K562 (cell line): ENCODE data around the gene ALOX12. TPM values are rescaled to one million over a fixed set of nuclear protein-coding genes. Genes with fewer than 3 reads are reported as not detected.
A peak's percentile ranks its signal among the peaks of the same experiment; 100 is the strongest.

Source experiments
- BRD9 ChIP-seq: fragments of 450-650 bp; IDR thresholded peaks from 2 replicates; pipeline ENCODE4 v1.6.1; 2018; ENCODE audit warnings: low read depth; ENCODE audit not compliant: partially characterized antibody
- CHD2 ChIP-seq: IDR thresholded peaks from 2 replicates; pipeline ENCODE4 v1.6.1; 2011; ENCODE audit warnings: low read depth, low read length
- EP400 ChIP-seq: fragments of 450-650 bp; IDR thresholded peaks from 2 replicates; pipeline ENCODE4 v1.6.1; 2017; ENCODE audit warnings: antibody characterized with exemption, mild to moderate bottlenecking, moderate library complexity
- GABPB1 ChIP-seq: sonication (generic); formaldehyde crosslinking; IDR thresholded peaks from 2 replicates; pipeline ENCODE4 v1.8.0; 2022; ENCODE audit warnings: mild to moderate bottlenecking, missing genetic modification reagents
- HNRNPLL ChIP-seq: fragments of 200-400 bp; formaldehyde crosslinking; IDR thresholded peaks from 2 replicates; pipeline ENCODE4 v1.6.1; 2017; ENCODE audit warnings: low read length, low read depth, mild to moderate bottlenecking; ENCODE audit not compliant: poor library complexity, severe bottlenecking
- KAT8 ChIP-seq: fragments of 450-650 bp; IDR thresholded peaks from 2 replicates; pipeline ENCODE4 v1.6.1; 2016; ENCODE audit warnings: low read depth, mild to moderate bottlenecking
- MYC ChIP-seq, 2 experiments: fragments of 250-450 bp in 1 of 2; sonication (Bioruptor Pico) in 1 of 2; IDR thresholded peaks; 2 replicates each; pipeline versions ENCODE4 v1.5.1 to v1.6.1; 2012 to 2021; ENCODE audit warnings: low read depth in 2 of 2, borderline replicate concordance in 1 of 2, improper control_type of control experiment in 1 of 2, low read length in 1 of 2, mild to moderate bottlenecking in 1 of 2, moderate library complexity in 1 of 2
- NBN ChIP-seq: fragments of 450-650 bp; IDR thresholded peaks from 2 replicates; pipeline ENCODE4 v1.6.1; 2016; ENCODE audit warnings: low read depth, mild to moderate bottlenecking
- SIN3A ChIP-seq, 2 experiments: fragments of 150-350 bp in 1 of 2; IDR thresholded peaks; 2 replicates each; pipeline ENCODE4 v1.6.1; 2011 to 2016; ENCODE audit warnings: borderline replicate concordance in 2 of 2, low read depth in 2 of 2, low read length in 2 of 2, mild to moderate bottlenecking in 2 of 2, moderate library complexity in 2 of 2; ENCODE audit not compliant: control insufficient read depth in 1 of 2
- SP2 ChIP-seq: IDR thresholded peaks from 2 replicates; pipeline ENCODE4 v1.6.1; 2011; ENCODE audit warnings: mild to moderate bottlenecking, low read depth, low read length, moderate library complexity; ENCODE audit not compliant: poor library complexity, severe bottlenecking; ENCODE audit errors: extremely low read depth
- XRCC3 ChIP-seq: fragments of 450-650 bp; IDR thresholded peaks from 2 replicates; pipeline ENCODE4 v1.6.1; 2017; ENCODE audit warnings: mild to moderate bottlenecking, moderate library complexity
- ZBTB7A ChIP-seq: IDR thresholded peaks from 2 replicates; pipeline ENCODE4 v1.6.1; 2011; ENCODE audit warnings: low read depth, mild to moderate bottlenecking, low read length, moderate library complexity, borderline replicate concordance; ENCODE audit not compliant: control insufficient read depth
- ZNF436 ChIP-seq: fragments of 250-450, 450-650 bp; sonication (Bioruptor Pico); formaldehyde crosslinking; IDR thresholded peaks from 2 replicates; pipeline ENCODE4 v1.7.0; 2020; ENCODE audit warnings: mild to moderate bottlenecking
- polyA plus RNA-seq, 8 experiments: library from polyadenylated mRNA; depleted of rRNA in 4 of 8; stranded (reverse) in 5 of 8; unstranded in 3 of 8; fragments of >200 nt; fragmentation: Nextera tagmentation in 2 of 8; fragmentation: Illumina TruSeq in 1 of 8; extraction: Ambion mirVana in 2 of 8; extraction: Trizol in 1 of 8; gene quantifications; 2 replicates each; pipeline versions ENCODE4 v1.2.1 to v1.2.3, GENCODE V29; 2011 to 2014; ENCODE audit warnings: inconsistent platforms in 1 of 8, missing spikeins in 1 of 8
- total RNA-seq, 7 experiments: library from RNA; depleted of rRNA in 6 of 7; stranded (reverse); fragments of >200 nt in 6 of 7; fragmentation: Illumina TruSeq in 2 of 7; extraction: Trizol in 2 of 7; gene quantifications; 2 replicates each; pipeline versions ENCODE4 v1.2.1 to v1.2.3, GENCODE V29; 2011 to 2021; ENCODE audit warnings: low replicate concordance in 1 of 7
- TF ChIP-seq, protein P1 (sequence below), 2 experiments: fragments of 150-350 bp in 1 of 2; IDR thresholded peaks; 2 replicates each; pipeline ENCODE4 v1.6.1; 2012 to 2016; ENCODE audit warnings: low read depth in 2 of 2, low read length in 2 of 2, mild to moderate bottlenecking in 1 of 2, moderate library complexity in 1 of 2
- TF ChIP-seq, protein P2 (sequence below): fragments of 250-450 bp; sonication (Bioruptor Pico); IDR thresholded peaks from 2 replicates; pipeline ENCODE4 v1.8.0; 2022; ENCODE audit warnings: inconsistent platforms
- TF ChIP-seq, protein P3 (sequence below): fragments of 200-800 bp; sonication (Bioruptor generic); IDR thresholded peaks from 2 replicates; pipeline ENCODE4 v1.6.1; 2017; ENCODE audit warnings: missing genetic modification characterization, missing compliant biosample characterization
- TF ChIP-seq, protein P4 (sequence below): sonication (generic); formaldehyde crosslinking; IDR thresholded peaks from 2 replicates; pipeline ENCODE4 v1.4.0; 2020; ENCODE audit warnings: mild to moderate bottlenecking, missing genetic modification reagents

Gene ALOX12
- total and polyA plus RNA-seq, 9 of the 15 experiments (the other 6 are each of a cell fraction or from before 2014, with no cell fraction given): 0.09 to 1.1 (median 0.47) TPM; not detected in 1

DNA sequence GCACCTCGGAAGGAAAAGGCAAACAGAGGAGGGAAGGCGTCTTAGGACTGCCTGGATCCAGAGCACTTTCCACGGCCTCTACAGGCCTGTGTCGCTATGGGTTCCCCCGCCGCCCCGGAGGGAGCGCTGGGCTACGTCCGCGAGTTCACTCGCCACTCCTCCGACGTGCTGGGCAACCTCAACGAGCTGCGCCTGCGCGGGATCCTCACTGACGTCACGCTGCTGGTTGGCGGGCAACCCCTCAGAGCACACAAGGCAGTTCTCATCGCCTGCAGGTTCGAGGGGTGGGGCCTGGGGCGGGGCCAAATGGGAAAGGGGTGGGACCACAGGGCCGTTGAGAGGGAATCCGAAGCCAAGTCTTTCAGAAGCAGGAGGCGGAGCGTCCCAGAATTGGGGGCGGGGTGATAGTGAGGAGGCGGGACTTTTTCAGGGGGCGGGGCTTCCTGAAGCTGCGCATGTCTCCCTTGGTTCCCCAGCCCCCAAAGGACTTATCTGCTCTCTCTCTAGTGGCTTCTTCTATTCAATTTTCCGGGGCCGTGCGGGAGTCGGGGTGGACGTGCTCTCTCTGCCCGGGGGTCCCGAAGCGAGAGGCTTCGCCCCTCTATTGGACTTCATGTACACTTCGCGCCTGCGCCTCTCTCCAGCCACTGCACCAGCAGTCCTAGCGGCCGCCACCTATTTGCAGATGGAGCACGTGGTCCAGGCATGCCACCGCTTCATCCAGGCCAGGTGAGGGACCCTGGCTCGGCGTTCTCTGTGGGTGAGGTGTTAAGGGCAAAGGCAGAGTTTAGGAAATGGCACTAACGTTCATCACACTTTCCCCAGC, 27.9 kb downstream of the ALOX12 start (continued):
- TF ChIP-seq, protein P1, sequence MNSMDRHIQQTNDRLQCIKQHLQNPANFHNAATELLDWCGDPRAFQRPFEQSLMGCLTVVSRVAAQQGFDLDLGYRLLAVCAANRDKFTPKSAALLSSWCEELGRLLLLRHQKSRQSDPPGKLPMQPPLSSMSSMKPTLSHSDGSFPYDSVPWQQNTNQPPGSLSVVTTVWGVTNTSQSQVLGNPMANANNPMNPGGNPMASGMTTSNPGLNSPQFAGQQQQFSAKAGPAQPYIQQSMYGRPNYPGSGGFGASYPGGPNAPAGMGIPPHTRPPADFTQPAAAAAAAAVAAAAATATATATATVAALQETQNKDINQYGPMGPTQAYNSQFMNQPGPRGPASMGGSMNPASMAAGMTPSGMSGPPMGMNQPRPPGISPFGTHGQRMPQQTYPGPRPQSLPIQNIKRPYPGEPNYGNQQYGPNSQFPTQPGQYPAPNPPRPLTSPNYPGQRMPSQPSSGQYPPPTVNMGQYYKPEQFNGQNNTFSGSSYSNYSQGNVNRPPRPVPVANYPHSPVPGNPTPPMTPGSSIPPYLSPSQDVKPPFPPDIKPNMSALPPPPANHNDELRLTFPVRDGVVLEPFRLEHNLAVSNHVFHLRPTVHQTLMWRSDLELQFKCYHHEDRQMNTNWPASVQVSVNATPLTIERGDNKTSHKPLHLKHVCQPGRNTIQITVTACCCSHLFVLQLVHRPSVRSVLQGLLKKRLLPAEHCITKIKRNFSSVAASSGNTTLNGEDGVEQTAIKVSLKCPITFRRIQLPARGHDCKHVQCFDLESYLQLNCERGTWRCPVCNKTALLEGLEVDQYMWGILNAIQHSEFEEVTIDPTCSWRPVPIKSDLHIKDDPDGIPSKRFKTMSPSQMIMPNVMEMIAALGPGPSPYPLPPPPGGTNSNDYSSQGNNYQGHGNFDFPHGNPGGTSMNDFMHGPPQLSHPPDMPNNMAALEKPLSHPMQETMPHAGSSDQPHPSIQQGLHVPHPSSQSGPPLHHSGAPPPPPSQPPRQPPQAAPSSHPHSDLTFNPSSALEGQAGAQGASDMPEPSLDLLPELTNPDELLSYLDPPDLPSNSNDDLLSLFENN (IDR thresholded peaks at IDR 0.05; ENCODE audit: low read depth in 2 of 2, low read length in 2 of 2): no peak
- TF ChIP-seq, protein P2, sequence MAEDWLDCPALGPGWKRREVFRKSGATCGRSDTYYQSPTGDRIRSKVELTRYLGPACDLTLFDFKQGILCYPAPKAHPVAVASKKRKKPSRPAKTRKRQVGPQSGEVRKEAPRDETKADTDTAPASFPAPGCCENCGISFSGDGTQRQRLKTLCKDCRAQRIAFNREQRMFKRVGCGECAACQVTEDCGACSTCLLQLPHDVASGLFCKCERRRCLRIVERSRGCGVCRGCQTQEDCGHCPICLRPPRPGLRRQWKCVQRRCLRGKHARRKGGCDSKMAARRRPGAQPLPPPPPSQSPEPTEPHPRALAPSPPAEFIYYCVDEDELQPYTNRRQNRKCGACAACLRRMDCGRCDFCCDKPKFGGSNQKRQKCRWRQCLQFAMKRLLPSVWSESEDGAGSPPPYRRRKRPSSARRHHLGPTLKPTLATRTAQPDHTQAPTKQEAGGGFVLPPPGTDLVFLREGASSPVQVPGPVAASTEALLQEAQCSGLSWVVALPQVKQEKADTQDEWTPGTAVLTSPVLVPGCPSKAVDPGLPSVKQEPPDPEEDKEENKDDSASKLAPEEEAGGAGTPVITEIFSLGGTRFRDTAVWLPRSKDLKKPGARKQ (CRISPR knock-in tag): no peak
- TF ChIP-seq EP400 (peak; percentile 78), ZNF436 (CRISPR knock-in tag) (no peak), MYC (IDR thresholded peaks at IDR 0.05; ENCODE audit: low read depth, low read length) (peak; percentile 78), MYC (CRISPR knock-in tag; IDR thresholded peaks at IDR 0.05; ENCODE audit: borderline replicate concordance, low read depth) (no peak), HNRNPLL (peak; percentile 63), ZBTB7A (no peak), BRD9 (no peak), XRCC3 (no peak), SP2 (no peak), CHD2 (no peak), KAT8 (no peak), GABPB1 (CRISPR knock-in tag) (no peak), SIN3A (IDR thresholded peaks at IDR 0.05; ENCODE audit: borderline replicate concordance in 2 of 2, control insufficient read depth in 1 of 2, low read depth in 2 of 2, low read length in 2 of 2) (peak in 1 of 2 experiments; percentile 35; a peak in 1 of 4 replicates), NBN (no peak)
- TF ChIP-seq, protein P3, sequence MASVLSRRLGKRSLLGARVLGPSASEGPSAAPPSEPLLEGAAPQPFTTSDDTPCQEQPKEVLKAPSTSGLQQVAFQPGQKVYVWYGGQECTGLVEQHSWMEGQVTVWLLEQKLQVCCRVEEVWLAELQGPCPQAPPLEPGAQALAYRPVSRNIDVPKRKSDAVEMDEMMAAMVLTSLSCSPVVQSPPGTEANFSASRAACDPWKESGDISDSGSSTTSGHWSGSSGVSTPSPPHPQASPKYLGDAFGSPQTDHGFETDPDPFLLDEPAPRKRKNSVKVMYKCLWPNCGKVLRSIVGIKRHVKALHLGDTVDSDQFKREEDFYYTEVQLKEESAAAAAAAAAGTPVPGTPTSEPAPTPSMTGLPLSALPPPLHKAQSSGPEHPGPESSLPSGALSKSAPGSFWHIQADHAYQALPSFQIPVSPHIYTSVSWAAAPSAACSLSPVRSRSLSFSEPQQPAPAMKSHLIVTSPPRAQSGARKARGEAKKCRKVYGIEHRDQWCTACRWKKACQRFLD: no peak
- TF ChIP-seq, protein P4, sequence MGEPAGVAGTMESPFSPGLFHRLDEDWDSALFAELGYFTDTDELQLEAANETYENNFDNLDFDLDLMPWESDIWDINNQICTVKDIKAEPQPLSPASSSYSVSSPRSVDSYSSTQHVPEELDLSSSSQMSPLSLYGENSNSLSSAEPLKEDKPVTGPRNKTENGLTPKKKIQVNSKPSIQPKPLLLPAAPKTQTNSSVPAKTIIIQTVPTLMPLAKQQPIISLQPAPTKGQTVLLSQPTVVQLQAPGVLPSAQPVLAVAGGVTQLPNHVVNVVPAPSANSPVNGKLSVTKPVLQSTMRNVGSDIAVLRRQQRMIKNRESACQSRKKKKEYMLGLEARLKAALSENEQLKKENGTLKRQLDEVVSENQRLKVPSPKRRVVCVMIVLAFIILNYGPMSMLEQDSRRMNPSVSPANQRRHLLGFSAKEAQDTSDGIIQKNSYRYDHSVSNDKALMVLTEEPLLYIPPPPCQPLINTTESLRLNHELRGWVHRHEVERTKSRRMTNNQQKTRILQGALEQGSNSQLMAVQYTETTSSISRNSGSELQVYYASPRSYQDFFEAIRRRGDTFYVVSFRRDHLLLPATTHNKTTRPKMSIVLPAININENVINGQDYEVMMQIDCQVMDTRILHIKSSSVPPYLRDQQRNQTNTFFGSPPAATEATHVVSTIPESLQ (CRISPR knock-in tag): peak; percentile 38; the same call in 1 of the 2 replicates
